Activated gamma-delta T cell (primary cell): ENCODE results near the gene SPACDR.
"Not testable (repeated sequence)": the region's sequence is repeated elsewhere in the genome, so short reads cannot be mapped to it uniquely, and the experiment has no call there.

Source experiments
- DNase-seq: peaks from one replicate; lab custom pipeline; 2025; lab: John Stamatoyannopoulos, UW

SPACDR gene

DNA sequence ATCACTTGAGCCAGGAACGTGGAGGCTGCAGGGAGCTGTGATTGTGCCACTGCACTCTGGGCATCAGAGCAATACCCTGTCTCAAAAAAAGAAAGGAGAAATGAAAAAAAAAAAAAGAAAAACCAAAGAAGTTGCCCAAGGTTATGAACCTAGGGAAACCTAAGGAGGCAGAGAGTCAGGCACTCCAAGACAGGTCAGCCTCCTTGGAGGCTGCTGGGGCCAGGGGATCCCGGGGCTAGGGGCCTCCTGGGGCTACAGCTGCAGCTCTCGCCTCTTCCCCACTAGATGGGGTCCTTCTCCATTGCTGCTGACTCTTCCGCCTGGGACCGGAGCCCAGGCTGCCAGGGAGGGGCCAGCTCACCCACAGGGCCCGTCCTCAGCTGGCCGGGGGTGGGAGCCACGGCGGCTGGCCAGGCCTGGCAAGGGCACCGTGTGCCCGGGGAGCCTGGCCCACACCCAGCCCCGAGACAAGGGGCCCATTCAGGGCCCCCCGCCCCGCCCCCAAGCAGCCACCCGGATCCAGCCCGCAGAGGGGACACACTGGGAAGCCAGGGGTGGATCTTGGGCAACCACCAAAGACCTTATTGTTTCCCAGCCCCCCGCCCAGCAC lies 1.7 kb upstream of the SPACDR start:
- no peak for DNase-seq

DNA sequence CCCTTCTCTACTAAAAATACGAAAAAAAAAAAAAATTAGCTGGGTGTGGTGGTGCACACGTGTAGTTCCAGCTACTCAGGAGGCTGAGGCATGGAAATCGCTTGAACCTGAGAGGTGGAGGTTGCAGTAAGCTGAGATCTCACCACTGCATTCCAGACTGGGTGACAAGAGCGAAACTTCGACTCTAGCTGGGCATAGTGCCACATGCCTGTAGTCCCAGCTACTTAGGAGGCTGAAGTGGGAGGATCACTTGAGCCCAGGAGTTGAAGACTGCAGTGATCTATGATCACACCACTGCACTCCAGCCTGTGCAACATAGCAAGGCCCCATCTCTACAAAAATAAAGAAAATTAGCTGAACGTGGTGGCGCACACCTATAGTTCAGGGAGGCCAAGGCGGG lies 1.2 kb upstream of the SPACDR start:
- DNase-seq, result no peak

DNA sequence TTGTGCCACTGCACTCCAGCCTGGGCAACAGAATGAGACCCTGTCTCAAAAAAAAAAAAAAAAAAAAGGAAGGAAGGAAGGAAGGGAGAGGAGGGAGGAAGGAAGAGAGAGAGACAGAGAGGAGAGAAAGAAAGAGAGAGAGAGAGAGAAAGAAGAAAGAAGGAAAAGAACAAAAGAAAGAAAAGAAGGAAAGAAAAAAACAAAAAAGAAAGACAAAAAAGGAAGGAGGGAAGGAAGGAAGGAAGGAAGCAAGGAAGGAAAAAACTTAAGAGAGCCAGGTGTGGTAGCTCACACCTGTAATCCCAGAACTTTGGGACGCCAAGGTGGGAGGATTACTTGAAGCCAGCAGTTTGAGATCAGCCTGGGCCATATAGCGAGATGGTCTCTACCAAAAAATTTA lies 731 bp upstream of the SPACDR start:
- DNase-seq, result no peak

DNA sequence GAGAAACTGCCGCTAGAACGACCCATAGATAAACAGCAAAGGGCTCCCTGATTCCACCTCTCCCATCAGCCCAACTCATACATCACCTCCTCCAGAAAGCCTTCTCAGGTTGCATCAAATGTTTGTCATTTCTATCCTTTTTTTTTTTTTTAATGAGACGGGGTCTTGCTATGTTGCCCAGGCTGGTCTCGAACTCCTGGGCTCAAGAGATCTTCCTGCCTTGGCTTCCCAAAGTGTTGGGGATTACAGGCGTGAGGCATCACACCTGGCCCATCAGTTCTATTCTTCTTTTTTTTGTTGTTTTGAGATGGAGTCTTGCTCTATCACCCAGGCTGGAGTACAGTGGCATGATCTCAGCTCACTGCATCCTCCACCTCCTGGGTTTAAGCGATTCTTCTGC lies 7.0 kb downstream of the SPACDR start:
- no peak for DNase-seq

DNA sequence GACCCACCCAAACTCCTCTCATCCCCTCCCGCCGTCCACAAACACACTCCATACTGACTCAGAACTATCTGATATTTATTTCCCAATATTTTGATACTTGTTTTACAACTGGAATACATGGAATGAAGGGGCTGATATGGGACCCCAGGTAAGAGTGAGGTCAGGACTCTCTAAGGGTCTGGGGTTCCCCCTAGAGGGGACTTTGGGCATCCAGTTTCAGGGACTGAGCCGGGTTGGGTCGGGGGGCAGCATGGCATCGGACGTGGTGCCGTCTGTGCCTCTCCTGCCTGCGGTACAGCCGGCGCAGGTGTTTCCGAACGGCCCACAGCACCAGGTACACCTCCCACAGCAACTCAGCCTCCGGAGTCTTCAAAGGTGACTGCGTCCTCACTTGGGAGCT lies 7.5 kb downstream of the SPACDR start:
- DNase-seq, result no peak

DNA sequence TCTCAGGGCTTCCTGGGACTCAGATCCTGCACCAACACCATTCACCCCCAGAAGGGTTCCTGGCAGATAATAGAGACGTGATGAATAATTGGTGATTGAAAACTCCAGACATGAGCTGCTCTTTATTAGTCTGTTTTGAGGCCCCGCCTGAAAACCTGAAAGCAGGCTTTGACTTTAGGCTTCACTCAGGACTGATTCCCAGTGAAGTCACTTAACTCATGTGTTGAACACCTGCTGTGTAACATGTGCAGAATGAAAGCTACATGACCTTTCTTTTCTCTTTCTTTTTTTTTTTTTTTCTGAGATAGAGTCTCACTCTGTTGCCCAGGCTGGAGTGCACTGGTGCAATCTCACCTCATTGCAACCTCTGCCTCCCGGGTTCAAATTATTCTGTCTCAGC lies 8.9 kb downstream of the SPACDR start:
- no peak for DNase-seq

DNA sequence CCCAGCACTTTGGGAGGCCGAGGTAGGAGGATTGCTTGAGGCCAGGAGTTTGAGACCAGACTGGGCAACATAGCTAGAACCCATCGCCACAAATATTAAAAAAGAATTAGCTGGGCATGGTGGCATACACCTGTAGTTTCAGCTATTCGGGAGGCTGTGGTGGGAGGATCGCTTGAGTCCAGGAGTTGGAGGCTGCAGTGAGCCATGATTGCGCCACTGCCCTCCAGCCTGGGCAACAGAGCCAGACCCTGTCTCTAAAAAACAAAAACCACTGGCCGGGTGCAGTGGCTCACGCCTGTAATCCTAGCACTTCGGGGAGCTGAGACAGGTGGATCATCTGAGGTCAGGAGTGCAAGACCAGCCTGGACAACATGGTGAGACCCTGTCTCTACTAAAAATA lies 10.2 kb downstream of the SPACDR start:
- DNase-seq, result not testable (repeated sequence)

DNA sequence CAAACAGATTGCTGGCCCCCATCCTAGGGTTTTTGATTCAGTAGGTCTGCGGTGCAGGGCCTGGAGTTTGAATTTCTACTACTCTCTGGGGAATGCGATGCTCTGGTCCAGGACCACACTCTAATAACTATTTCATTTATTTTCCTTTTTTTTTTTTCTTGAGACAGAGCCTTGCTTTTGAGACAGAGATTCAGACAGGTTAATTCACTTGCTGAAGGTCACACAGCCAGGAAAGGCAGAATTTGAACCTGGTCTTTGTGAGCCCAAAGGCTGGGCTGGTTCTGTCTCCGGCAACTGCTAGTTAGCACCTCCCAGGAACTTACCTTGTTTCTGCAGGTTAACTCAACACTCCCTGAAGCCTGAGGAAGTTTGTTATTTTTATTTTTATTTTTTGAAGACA lies 11.5 kb downstream of the SPACDR start:
- no peak for DNase-seq

DNA sequence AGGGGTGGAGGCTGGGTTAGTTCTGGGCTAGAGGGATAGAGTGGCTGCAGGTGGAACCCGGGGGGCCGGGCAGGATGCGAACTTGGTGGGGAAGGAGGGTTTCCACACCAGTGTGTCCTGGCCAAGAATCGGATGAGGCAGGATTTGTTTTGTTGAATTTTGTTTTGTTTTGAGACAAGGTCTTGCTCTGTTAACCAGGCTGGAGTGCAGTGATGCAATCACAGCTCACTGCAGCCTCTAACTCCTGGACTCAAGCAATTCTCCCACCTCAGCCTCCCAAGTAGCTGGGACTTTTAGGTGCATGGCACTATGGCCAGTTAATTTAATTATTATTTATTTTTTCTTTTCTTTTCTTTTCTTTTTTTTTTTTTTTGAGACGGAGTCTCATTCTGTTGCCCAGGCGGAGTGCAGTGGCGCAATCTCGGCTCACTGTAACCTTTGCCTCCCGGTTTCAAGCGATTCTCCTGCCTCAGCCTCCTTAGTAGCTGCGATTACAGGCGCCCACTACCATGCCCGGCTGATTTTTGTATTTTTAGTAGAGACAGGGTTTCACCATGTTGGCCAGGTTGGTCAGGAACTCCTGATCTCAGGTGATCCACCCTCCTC lies 14.8 kb downstream of the SPACDR start:
- no peak for DNase-seq

DNA sequence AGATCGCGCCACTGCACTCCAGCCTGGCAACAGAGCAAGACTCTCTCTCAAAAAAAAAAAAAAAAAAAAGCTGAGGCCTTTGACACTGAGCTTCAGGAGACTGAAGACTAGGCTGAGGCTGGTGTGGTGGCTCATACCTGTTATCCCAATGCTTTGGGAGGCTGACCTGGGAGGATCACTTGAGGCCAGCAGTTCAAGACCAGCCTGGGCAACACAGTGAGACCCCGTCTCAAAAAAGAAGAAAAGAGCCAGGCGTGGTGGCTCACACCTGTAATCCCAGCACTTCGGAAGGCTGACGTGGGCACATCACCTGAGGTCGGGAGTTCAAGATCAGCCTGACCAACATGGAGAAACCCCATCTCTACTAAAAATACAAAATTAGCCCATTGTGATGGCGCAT lies 16.7 kb downstream of the SPACDR start:
- not testable (repeated sequence) for DNase-seq

DNA sequence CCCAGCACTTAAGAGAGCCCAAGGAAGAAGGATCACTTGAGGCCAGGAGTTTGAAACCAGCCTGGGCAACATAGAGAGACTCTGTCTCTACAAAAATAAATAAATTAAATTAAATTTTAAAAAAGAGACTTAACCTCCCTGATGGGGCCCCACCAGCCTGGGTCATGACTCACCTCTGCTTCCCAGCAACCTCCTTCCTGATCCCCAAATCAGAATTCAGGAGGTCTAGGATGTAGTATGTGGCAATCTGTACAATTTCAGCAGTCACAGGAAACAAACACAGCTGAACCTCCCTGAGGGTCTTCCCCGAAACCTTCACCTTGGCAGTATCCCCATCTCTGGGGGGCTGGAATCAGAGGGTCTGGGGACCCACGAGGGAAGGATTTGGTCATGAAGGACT lies 18.0 kb downstream of the SPACDR start:
- DNase-seq, result no peak

DNA sequence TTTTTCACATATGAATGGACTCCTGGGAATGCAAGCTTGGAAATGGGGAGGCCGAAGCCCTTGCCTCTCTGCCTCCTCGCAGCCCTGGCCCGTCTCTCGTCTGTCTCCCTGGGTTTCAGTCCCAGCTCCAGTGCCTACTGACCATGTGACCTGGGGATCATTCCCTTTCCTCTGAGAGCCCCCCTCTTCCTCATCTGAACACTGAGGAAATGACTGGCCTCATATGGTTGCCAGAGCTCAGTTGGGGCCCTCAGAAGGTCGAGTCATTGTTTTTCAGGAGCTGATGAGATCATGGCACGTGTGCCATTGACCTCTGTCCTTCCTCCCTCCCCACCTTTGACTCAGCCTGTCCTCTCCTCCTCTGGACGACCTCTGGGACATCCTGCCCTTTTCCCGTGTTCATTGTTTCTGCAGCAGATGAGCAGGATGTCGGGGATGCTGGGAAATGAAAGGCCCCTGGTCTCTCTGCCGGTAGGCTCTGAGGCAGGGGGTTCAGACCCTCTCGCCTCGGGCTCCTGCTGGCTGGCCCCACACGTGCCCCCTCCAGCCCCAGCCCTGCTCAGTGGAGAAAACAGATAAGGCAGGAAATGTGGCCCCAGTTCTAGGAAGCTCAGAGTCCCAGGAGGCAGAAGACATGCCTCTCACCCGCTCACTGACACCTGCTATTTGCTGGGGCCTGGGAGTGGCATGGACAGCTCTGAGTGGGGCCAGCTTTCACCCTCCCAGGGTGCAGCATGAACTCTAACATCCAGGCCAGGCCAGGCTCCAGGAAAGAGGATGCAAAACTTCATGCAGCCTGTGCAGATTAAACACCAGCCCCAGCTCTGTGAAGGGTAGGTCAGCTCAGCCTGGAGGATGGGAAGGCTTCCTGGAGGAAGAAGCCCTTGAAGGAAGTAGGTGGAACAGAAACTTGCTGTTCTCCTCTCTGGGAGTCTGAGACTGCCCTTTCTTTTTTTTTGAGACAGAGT lies 19.5 kb downstream of the SPACDR start:
- DNase-seq, result no peak

DNA sequence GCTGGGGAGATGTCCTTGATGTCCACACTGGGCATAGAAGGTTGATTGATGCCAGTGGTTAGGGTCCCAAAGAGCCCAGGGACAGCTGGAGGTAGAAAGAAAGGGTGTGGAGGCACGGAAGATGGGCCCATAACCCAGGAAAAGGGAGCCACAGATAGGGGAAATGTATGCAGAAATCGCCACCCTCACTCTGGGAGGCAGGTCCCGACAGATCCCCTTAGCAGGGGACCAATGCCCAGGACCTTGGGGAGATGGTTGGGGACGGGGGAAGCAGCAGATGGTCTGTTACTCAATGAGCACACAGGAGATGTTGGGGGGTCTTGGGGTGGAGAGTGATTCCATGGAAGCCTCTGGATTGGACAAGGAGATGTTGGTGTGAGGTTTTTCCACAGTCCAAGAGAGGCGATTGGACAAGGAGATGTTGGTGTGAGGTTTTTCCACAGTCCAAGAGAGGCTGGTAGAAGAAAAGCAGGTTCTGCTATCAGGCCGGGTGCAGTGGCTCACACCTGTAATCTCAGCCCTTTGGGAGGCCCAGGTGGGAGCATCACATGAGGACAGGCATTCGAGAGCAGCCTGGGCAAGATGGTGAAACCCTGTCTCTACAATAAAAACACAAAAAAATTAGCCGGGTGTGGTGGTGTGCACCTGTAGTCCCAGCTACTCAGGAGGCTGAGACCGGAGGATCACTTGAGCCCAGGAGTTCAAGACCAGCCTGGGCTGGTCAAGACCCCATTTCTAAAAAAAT lies 20.8 kb downstream of the SPACDR start:
- DNase-seq, result no peak

DNA sequence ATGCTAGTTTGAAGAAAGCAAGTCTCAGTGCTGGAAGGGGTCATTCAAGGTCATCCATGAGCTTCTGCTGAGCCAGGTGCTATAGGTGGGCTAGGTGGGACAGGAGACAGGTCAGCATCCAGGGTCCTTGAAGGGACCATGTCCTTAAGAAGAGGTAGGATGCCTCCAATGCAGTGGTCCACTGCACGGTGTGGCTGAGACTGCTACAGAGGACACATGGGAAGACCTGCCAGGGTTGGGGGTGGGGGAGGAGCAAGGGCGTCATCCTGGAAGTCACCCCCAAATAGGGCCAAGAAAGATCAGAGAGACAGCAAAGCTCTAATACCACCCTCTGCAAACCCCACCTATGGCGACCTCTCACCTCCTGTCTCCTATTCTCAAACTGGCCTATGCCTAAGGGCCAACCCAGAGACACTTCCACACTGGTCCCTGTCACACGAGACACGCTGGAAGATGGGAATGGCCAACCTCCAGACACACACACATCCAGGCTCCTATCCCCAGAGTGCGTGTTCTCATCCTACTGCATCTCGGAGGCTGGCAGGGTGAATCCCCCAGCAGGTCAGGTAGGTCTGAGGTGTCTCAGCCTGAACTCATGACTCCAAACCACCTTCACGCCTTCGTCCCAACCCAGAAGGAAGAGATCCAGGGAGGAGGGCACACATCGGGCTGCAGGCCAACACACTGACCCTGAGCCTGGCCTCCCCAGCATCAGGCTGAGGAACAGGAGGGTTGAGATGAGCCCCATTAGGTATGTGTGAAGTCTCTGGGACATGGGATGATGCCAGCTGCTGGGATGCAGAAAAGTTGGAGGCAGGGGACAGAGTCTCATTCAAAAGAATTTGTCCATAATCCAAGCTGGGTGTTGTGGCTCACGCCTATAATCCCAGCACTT lies 22.2 kb downstream of the SPACDR start:
- DNase-seq, result no peak

DNA sequence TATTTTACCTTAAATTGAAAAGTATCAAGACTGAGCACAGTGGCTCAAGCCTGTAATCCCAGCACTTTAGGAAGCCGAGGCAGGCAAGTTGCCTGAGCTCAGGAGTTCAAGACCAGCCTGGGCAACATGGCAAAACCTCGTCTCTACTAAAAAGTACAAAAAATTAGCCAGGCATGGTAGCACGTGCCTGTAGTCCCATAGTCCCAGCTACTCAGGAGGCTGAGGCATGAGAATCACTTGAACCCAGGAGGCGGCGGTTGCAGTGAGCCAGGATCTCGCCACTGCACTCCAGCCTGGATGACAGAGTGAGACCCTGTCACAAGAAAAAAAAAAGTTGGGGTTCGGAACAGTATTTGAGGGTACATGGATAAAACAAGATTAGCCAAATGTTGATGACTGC lies 24.8 kb downstream of the SPACDR start:
- not testable (repeated sequence) for DNase-seq

DNA sequence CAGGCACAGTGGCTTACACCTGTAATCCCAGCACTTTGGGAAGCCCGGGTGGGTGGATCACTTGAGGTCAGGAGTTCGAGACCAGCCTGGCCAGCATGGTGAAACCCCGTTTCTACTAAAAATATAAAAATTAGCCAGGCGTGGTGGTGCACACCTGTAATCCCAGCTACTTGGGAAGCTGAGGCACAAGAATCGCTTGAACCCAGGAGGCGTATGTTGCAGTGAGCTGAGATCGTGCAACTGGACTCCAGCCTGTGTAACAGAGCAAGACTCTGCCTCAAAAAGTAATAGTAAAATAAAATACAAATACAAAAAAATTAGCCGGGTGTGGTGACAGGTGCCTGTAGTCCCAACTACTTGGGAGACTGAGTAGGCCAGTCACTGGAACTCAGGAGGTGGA lies 25.3 kb downstream of the SPACDR start:
- DNase-seq, result not testable (repeated sequence)

DNA sequence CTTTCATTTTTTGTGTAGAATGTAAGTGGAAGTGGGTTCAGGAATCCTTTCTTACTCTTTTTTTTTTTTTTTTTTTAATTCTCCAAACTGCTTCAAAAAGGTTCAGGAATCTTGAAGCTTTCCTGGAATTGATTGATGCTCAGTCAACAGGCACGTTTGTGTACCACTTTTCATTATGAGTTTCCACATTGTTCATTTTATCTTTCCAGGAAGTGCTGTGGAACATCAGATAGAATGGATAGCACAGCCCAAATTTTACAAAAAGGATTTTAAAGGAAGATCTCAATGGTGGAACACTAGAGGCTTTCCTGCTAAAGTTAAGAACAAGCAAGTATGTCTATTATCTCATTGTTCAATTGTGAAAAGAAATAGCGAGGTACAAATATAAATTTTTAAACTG lies 25.9 kb downstream of the SPACDR start:
- DNase-seq, result no peak

DNA sequence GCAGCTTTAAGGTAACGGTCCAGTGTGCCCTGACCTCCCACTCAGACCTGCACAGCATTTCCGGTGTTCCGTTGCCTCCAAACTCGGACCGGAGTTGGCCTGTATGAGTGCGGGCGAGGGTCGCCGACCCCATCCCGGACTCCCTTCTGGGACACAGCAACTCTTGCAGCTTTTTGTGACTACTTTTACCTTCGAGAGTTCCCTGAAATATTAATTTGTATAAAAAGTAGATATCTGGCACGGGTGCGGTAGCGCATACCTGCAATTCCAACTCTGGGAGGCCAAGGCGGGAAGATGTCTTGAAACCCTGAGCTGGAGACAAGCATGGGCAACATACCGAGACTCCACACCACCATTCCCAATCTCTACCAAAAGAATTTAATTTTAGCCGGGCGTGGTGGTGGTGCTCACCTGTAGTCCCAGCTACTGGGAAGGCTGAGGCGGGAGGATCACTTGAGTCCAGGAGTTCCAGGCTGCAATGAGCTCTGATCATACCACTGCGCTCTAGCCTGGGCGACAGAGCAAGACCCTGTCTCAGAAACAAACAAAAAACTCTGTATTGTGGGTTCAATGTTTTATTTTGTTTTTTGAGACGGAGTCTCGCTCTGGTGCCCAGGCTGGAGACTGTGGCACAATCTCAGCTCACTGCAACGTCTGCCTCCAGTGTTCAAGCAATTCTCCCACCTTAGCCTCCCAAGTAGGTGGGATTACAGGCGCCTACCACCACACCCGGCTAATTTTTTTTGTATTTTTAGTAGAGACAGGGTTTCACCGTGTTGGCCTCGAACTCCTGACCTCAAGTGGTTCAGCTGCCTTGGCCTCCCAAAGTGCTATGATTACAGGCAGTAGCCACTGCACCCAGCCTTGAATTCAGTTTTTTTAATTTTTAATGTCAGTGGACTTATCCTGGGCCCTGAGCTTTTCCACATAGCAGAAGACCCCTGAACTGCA lies 26.6 kb downstream of the SPACDR start:
- no peak for DNase-seq

DNA sequence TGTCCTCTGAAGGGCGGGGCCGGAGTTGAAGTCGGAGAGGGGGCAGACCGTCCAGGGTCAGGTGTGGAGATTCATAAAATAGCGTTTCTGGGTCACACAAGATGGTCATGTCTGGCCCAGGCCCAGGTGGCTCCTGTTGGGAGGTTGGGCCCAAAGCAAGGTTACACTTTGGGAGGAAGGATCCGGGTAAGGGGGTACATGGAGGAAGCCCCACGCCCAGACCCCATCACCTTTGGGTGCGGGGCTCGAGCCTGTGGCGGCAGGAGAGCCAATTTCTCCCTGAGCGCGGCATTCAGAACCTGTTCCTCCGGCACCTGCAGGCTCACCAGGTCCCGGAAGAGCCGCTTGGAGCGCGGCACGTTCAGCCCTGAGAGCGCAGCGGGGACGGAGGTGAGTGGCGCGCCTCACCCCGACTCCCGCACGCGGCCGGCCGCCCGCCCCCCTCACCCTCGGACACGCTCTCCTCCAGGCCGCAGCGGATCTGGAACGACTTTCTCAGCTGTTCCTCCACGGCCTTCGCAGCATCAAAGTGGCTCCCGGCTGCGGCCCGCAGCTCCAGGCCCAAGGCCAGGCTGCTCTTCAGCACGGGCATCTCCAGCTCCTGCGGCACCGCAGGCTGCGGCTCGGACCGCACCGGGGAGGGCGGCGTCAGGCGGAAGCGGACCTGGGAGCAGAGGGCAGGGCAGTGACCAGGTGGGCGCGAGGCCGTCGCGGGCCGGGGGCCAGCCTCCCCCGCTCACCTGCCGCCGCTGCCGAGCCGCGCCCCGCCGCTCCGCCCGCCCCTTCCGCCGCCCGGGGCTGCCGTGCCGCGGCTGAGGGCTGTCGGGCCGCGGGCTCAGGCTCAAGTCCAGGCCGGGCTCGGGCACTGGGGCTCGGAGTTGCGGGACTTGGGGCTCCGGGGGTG lies 28.4 kb downstream of the SPACDR start:
- DNase-seq, result peak; percentile 36
